Esophagus muscularis mucosa (tissue), 4 donors: ENCODE data around the gene MRPS22. TPM values are rescaled to one million over a fixed set of nuclear protein-coding genes. Genes with fewer than 3 reads are reported as not detected.

Source experiments
- DNase-seq: peaks from one replicate; pipeline ENCODE4 v3.0.0-alpha.2; 2017; ENCODE audit errors: extremely low spot score
- H3K27ac ChIP-seq, 4 donors: fragments of 200-600 bp; sonication (generic); replicated peaks in 1 of 4; 1 replicate in 3 of 4; 2 replicates in 1 of 4; pipeline ENCODE4 v1.5.1; 2016 to 2019; ENCODE audit warnings: mild to moderate bottlenecking in 1 of 4
- H3K27me3 ChIP-seq, 4 donors: fragments of 200-600 bp; sonication (generic); one replicate each; pipeline versions ENCODE4 v1.5.1 to v1.6.0; 2016 to 2019
- H3K36me3 ChIP-seq, 4 donors: fragments of 200-600 bp; sonication (generic); one replicate each; pipeline ENCODE4 v1.5.1; 2016 to 2019
- H3K4me1 ChIP-seq, 4 donors: fragments of 200-600 bp; sonication (generic); one replicate each; pipeline ENCODE4 v1.5.1; 2016 to 2019
- H3K4me3 ChIP-seq, 4 donors: fragments of 200-600 bp; sonication (generic); 1 replicate in 2 of 4; 2 replicates in 2 of 4; pipeline ENCODE4 v1.5.1; 2016 to 2019; ENCODE audit warnings: mild to moderate bottlenecking in 4 of 4, moderate library complexity in 1 of 4
- H3K9me3 ChIP-seq, 4 donors: fragments of 200-600 bp; sonication (generic); 1 replicate in 3 of 4; 2 replicates in 1 of 4; pipeline ENCODE4 v1.5.1; 2016 to 2019
- CTCF ChIP-seq, 3 experiments: fragments of 200-600 bp in 2 of 3; fragments of 450-650 bp in 1 of 3; sonication (generic) in 2 of 3; IDR thresholded peaks; one replicate each; pipeline ENCODE4 v1.5.1; 2017 to 2019; ENCODE audit warnings: antibody characterized with exemption in 3 of 3, mild to moderate bottlenecking in 2 of 3, moderate library complexity in 1 of 3
- EP300 ChIP-seq: sonication (generic); formaldehyde crosslinking; IDR thresholded peaks from one replicate; pipeline ENCODE4 v1.6.1; 2017; ENCODE audit warnings: antibody characterized with exemption
- POLR2A ChIP-seq: fragments of 450-650 bp; IDR thresholded peaks from one replicate; pipeline ENCODE4 v1.6.1; 2017; ENCODE audit warnings: antibody characterized with exemption, moderate library complexity, mild to moderate bottlenecking, low read depth
- POLR2AphosphoS5 ChIP-seq, 2 donors: sonication (generic); formaldehyde crosslinking; IDR thresholded peaks; one replicate each; pipeline ENCODE4 v1.6.1; 2017; ENCODE audit warnings: antibody characterized with exemption in 2 of 2
- whole genome bisulfite sequencing: methylation state at CpG from one replicate; pipeline ENCODE4 v1.1.5; 2018; 5-methylcytosine and 5-hydroxymethylcytosine counted together
- intact Hi-C: fragments of 100-400 bp; cut with DNase I; formaldehyde crosslinking; loops from one replicate; pipeline ENCODE4 v1.15.1; 2023
- total RNA-seq, 4 donors: library from RNA; depleted of rRNA; stranded (reverse); fragments of >200 nt; gene quantifications; one replicate each; pipeline versions ENCODE4 v1.1.0 to v1.2.1, GENCODE V29; 2016

Gene MRPS22
- total RNA-seq, 4 donors from 2014 or later, result 37.0 to 50.9 (median 45.8) TPM

GRCh38 chr3:139318826-139319225 is 25.0 kb upstream of the MRPS22 start:
- Histone ChIP-seq H3K36me3 (no peaks in the 10 kb centered on the region), H3K4me3 (no peak overlapping the region), H3K9me3 (no peaks in the 10 kb centered on the region), H3K27ac (no peak overlapping the region), H3K4me1 (no peaks in the 10 kb centered on the region), H3K27me3 (peaks cover 0 to 35% (median 0%) of the 10 kb centered on the region in 4 donors)
- intact Hi-C loops, result no loop called here
- DNase-seq, result no peak
- WGBS, result 82% methylated on average over 6 of the region's 6 CpGs
- TF ChIP-seq CTCF (IDR thresholded peaks at IDR 0.05), result no peak
- TF ChIP-seq POLR2A, result no peak
- no peak for TF ChIP-seq EP300
- no peak for TF ChIP-seq POLR2AphosphoS5 (IDR thresholded peaks at IDR 0.05)

GRCh38 chr3:139319428-139320402 is 24.1 kb upstream of the MRPS22 start:
- TF ChIP-seq POLR2A (no peak), EP300 (no peak), POLR2AphosphoS5 (IDR thresholded peaks at IDR 0.05) (no peak), CTCF (IDR thresholded peaks at IDR 0.05) (no peak)
- H3K27ac ChIP-seq, result no peak overlapping the region

GRCh38 chr3:139320551-139321309 is 23.1 kb upstream of the MRPS22 start:
- no peaks in the 10 kb centered on the region for H3K4me1 ChIP-seq
- 88% methylated on average over 8 of the region's 8 CpGs for WGBS
- no peak overlapping the region for H3K27ac ChIP-seq
- TF ChIP-seq POLR2A (no peak), EP300 (no peak), POLR2AphosphoS5 (IDR thresholded peaks at IDR 0.05) (no peak), CTCF (IDR thresholded peaks at IDR 0.05) (no peak)
- intact Hi-C loops, result no loop called here
- no peak for DNase-seq
- H3K9me3 ChIP-seq, result no peaks in the 10 kb centered on the region
- no peaks in the 10 kb centered on the region for H3K36me3 ChIP-seq
- peaks cover 0 to 30% (median 0%) of the 10 kb centered on the region in 4 donors for H3K27me3 ChIP-seq
- H3K4me3 ChIP-seq, result no peak overlapping the region

More at GRCh38 chr3:139319428-139320402, 24.1 kb upstream of the MRPS22 start:
- Histone ChIP-seq H3K4me1 (no peaks in the 10 kb centered on the region), H3K27me3 (peaks cover 0 to 35% (median 0%) of the 10 kb centered on the region in 4 donors), H3K9me3 (no peaks in the 10 kb centered on the region), H3K36me3 (no peaks in the 10 kb centered on the region), H3K4me3 (no peak overlapping the region)
- DNase-seq, result no peak
- intact Hi-C loops, result no loop called here
- WGBS, result 65% methylated on average over 10 of the region's 10 CpGs

- TF ChIP-seq CTCF (IDR thresholded peaks at IDR 0.05), result no peak
- Histone ChIP-seq H3K27me3 (peaks cover 0 to 14% (median 0%) of the 10 kb centered on the region in 4 donors), H3K4me1 (no peaks in the 10 kb centered on the region), H3K27ac (no peak overlapping the region), H3K9me3 (no peaks in the 10 kb centered on the region), H3K4me3 (no peak overlapping the region), H3K36me3 (no peaks in the 10 kb centered on the region)
- intact Hi-C loops, result no loop called here
- WGBS, result 73% methylated on average over 5 of the region's 5 CpGs
- no peak for DNase-seq
Observed at GRCh38 chr3:139322346-139322745, 21.5 kb upstream of the MRPS22 start.
